Mesodermal cell (in vitro differentiated cells): Measurements from ENCODE around the gene SBK1.

Source experiments
- H3K27ac ChIP-seq: 2 replicates; pipeline ENCODE4 v1.7.0; 2013; ENCODE audit warnings: mild to moderate bottlenecking, low read depth, low read length, moderate library complexity; ENCODE audit not compliant: severe bottlenecking
- H3K36me3 ChIP-seq: 2 replicates; pipeline ENCODE4 v1.7.1; 2013; ENCODE audit warnings: mild to moderate bottlenecking, low read length, moderate library complexity; ENCODE audit not compliant: control insufficient read depth, insufficient read depth
- H3K4me1 ChIP-seq: one replicate; pipeline ENCODE4 v1.7.1; 2013; ENCODE audit warnings: mild to moderate bottlenecking, low read length; ENCODE audit not compliant: insufficient read depth, control insufficient read depth, poor library complexity, severe bottlenecking
- H3K4me3 ChIP-seq: 2 replicates; pipeline ENCODE4 v1.7.0; 2013; ENCODE audit warnings: low read length, control low read depth, mild to moderate bottlenecking; ENCODE audit not compliant: insufficient read depth, poor library complexity, severe bottlenecking; ENCODE audit errors: extremely low read depth
- H3K9me3 ChIP-seq: 2 replicates; pipeline ENCODE4 v1.7.1; 2013; ENCODE audit warnings: mild to moderate bottlenecking, low read length, moderate library complexity; ENCODE audit not compliant: control insufficient read depth
- WGBS, 2 experiments: methylation state at CpG; one replicate each; pipeline ENCODE4 v1.1.5; 2013; ENCODE audit warnings: missing lambda C conversion rate in 2 of 2; ENCODE audit not compliant: insufficient coverage in 2 of 2; 5-methylcytosine and 5-hydroxymethylcytosine counted together

Gene SBK1

GRCh38 chr16:28261942-28262341, 30.4 kb upstream of the SBK1 start:
- no peaks in the 10 kb centered on the region for H3K36me3 ChIP-seq
- H3K4me3 ChIP-seq, result no peak overlapping the region
- no peaks in the 10 kb centered on the region for H3K9me3 ChIP-seq
- no peak overlapping the region for H3K27ac ChIP-seq
- no peaks in the 10 kb centered on the region for H3K4me1 ChIP-seq
- 63 to 79% methylated on average over 3 to 4 of the region's 4 CpGs for WGBS, 2 experiments

GRCh38 chr16:28263305-28263704, 29.0 kb upstream of the SBK1 start:
- WGBS, 2 experiments, result 76 to 80% methylated on average over 7 of the region's 7 CpGs
- Histone ChIP-seq H3K4me1 (no peaks in the 10 kb centered on the region), H3K27ac (no peak overlapping the region), H3K4me3 (no peak overlapping the region), H3K36me3 (no peaks in the 10 kb centered on the region), H3K9me3 (no peaks in the 10 kb centered on the region)

GRCh38 chr16:28264656-28265055, 27.7 kb upstream of the SBK1 start:
- no peak overlapping the region for H3K4me3 ChIP-seq
- H3K36me3 ChIP-seq, result no peaks in the 10 kb centered on the region
- WGBS, 2 experiments, result 76 to 79% methylated on average over 14 of the region's 14 CpGs
- H3K4me1 ChIP-seq, result no peaks in the 10 kb centered on the region
- H3K27ac ChIP-seq, result no peak overlapping the region
- H3K9me3 ChIP-seq, result no peaks in the 10 kb centered on the region

- H3K4me1 ChIP-seq, result no peaks in the 10 kb centered on the region
- H3K4me3 ChIP-seq, result no peak overlapping the region
- H3K27ac ChIP-seq, result no peak overlapping the region
- no peaks in the 10 kb centered on the region for H3K36me3 ChIP-seq
- H3K9me3 ChIP-seq, result no peaks in the 10 kb centered on the region
- 93 to 96% methylated on average over 3 to 5 of the region's 5 CpGs for WGBS, 2 experiments
These were observed 26.5 kb upstream of the SBK1 start for GRCh38 chr16:28265822-28266221.

GRCh38 chr16:28267356-28267755, 25.0 kb upstream of the SBK1 start:
- Histone ChIP-seq H3K9me3 (no peaks in the 10 kb centered on the region), H3K36me3 (no peaks in the 10 kb centered on the region), H3K4me3 (no peak overlapping the region), H3K27ac (no peak overlapping the region), H3K4me1 (no peaks in the 10 kb centered on the region)
- 69 to 81% methylated on average over 2 of the region's 2 CpGs for WGBS, 2 experiments

- H3K36me3 ChIP-seq, result no peaks in the 10 kb centered on the region
- H3K9me3 ChIP-seq, result no peaks in the 10 kb centered on the region
- no peaks in the 10 kb centered on the region for H3K4me1 ChIP-seq
- WGBS, 2 experiments, result 76 to 95% methylated on average over 2 to 3 of the region's 4 CpGs
- no peak overlapping the region for H3K27ac ChIP-seq
- no peak overlapping the region for H3K4me3 ChIP-seq
These were observed 18.8 kb upstream of the SBK1 start for GRCh38 chr16:28273511-28273910.

GRCh38 chr16:28274676-28275075, 17.6 kb upstream of the SBK1 start:
- Histone ChIP-seq H3K9me3 (no peaks in the 10 kb centered on the region), H3K4me3 (no peak overlapping the region), H3K36me3 (no peaks in the 10 kb centered on the region), H3K27ac (no peak overlapping the region), H3K4me1 (no peaks in the 10 kb centered on the region)
- WGBS, 2 experiments, result 90 to 100% methylated on average over 1 to 4 of the region's 5 CpGs

GRCh38 chr16:28276301-28276700, 16.0 kb upstream of the SBK1 start:
- Histone ChIP-seq H3K9me3 (no peaks in the 10 kb centered on the region), H3K36me3 (no peaks in the 10 kb centered on the region), H3K4me3 (no peak overlapping the region), H3K27ac (no peak overlapping the region), H3K4me1 (no peaks in the 10 kb centered on the region)
- WGBS, 2 experiments, result 88% methylated on average over 6 to 9 of the region's 11 CpGs

- 4 to 6% methylated on average over 32 to 35 of the region's 44 CpGs for WGBS, 2 experiments
- Histone ChIP-seq H3K4me1 (no peaks in the 10 kb centered on the region), H3K27ac (peak overlapping the region; percentile 71), H3K36me3 (no peaks in the 10 kb centered on the region), H3K4me3 (peak overlapping the region; percentile 36), H3K9me3 (no peaks in the 10 kb centered on the region)
These were observed 14.6 kb upstream of the SBK1 start for GRCh38 chr16:28277537-28278388.

- Histone ChIP-seq H3K9me3 (no peaks in the 10 kb centered on the region), H3K4me1 (no peaks in the 10 kb centered on the region), H3K36me3 (no peaks in the 10 kb centered on the region), H3K27ac (no peak overlapping the region), H3K4me3 (no peak overlapping the region)
- 93 to 100% methylated on average over 3 of the region's 6 CpGs for WGBS, 2 experiments
These were observed 13.3 kb upstream of the SBK1 start for GRCh38 chr16:28279006-28279405.
